Left renal pelvis (tissue), 4 donors: ENCODE results near the gene GPR25. TPM values are rescaled to one million over a fixed set of nuclear protein-coding genes. Genes with fewer than 3 reads are reported as not detected.

Experiments used
- DNase-seq, 4 donors: peaks; one replicate each; pipeline ENCODE4 v3.0.0-alpha.2; 2013; ENCODE audit warnings: low read depth in 4 of 4, low spot score in 3 of 4
- polyA plus RNA-seq, 4 donors: library from polyadenylated mRNA; unstranded; fragments of 120-200 nt; gene quantifications; one replicate each; pipeline ENCODE4 v1.2.1, GENCODE V29; 2013; ENCODE audit not compliant: insufficient read length in 4 of 4

The GPR25 gene
- polyA plus RNA-seq, 4 donors, result not detected

- no peak for DNase-seq
Measured at GRCh38 chr1:200869753-200870391, 2.9 kb upstream of the GPR25 start.

GRCh38 chr1:200873116-200873670, 412 bp downstream of the GPR25 start:
- no peak for DNase-seq

- no peak for DNase-seq
Measured at GRCh38 chr1:200873671-200874397, 1.1 kb downstream of the GPR25 start.

- no peak for DNase-seq
Measured at GRCh38 chr1:200874694-200875093, 1.9 kb downstream of the GPR25 start.

GRCh38 chr1:200875416-200875815, 2.6 kb downstream of the GPR25 start:
- DNase-seq, result no peak

- DNase-seq, result no peak
Measured at GRCh38 chr1:200877010-200877409, 4.2 kb downstream of the GPR25 start.

GRCh38 chr1:200877839-200878551, 5.2 kb downstream of the GPR25 start:
- DNase-seq, result no peak

GRCh38 chr1:200880212-200880611, 7.4 kb downstream of the GPR25 start:
- no peak for DNase-seq

- no peak for DNase-seq
Measured at GRCh38 chr1:200883118-200883517, 10.3 kb downstream of the GPR25 start.

- DNase-seq, result no peak
Measured at GRCh38 chr1:200885623-200886402, 13.0 kb downstream of the GPR25 start.

GRCh38 chr1:200886594-200886993, 13.8 kb downstream of the GPR25 start:
- DNase-seq, result no peak

GRCh38 chr1:200887036-200887435, 14.3 kb downstream of the GPR25 start:
- DNase-seq, result no peak

- DNase-seq, result no peak
Measured at GRCh38 chr1:200887772-200888348, 15.1 kb downstream of the GPR25 start.

GRCh38 chr1:200888349-200888838, 15.6 kb downstream of the GPR25 start:
- DNase-seq, result no peak

- no peak for DNase-seq
Measured at GRCh38 chr1:200889571-200889970, 16.8 kb downstream of the GPR25 start.

- no peak for DNase-seq
Measured at GRCh38 chr1:200890027-200890426, 17.2 kb downstream of the GPR25 start.

- DNase-seq, result no peak
Measured at GRCh38 chr1:200890818-200891773, 18.3 kb downstream of the GPR25 start.

GRCh38 chr1:200891774-200892157, 19.0 kb downstream of the GPR25 start:
- DNase-seq, result no peak

- DNase-seq, result no peak
Measured at GRCh38 chr1:200892546-200892945, 19.8 kb downstream of the GPR25 start.
